Thyroid gland (tissue), 4 donors: ENCODE results near the gene SMNDC1.

Source experiments
- CTCF ChIP-seq, 6 experiments: fragments of 200-600 bp in 3 of 6; fragments of 450-650 bp in 3 of 6; sonication (generic) in 3 of 6; IDR thresholded peaks; one replicate each; pipeline ENCODE4 v1.5.1; 2016 to 2019; ENCODE audit warnings: antibody characterized with exemption in 6 of 6, mild to moderate bottlenecking in 2 of 6, inconsistent platforms in 1 of 6, moderate library complexity in 1 of 6
- POLR2A ChIP-seq, 2 donors: fragments of 450-650 bp; IDR thresholded peaks; one replicate each; pipeline ENCODE4 v1.6.1; 2017; ENCODE audit warnings: antibody characterized with exemption in 2 of 2, mild to moderate bottlenecking in 2 of 2, moderate library complexity in 1 of 2

DNA sequence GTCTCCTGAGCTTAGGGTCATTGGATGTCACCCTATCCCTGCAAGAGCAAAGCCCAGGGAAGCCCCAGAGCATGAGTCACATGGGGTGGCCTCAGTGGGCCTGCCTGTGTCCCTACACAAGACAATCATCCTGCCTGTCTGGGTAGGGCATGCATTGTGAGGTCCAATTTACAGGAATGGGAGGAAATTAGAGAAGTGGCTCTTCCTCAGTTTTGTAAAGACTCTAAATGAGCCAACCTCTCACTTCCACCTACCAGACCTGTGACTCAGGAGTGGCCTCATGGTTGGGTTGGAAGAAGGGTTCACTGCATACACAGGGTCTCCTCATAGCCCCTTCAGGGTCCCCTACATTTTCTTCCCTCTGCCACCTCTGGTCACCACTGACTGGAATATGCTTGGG is 43.6 kb upstream of the SMNDC1 start:
- TF ChIP-seq CTCF (IDR thresholded peaks at IDR 0.05), result no peak
- no peak for TF ChIP-seq POLR2A (IDR thresholded peaks at IDR 0.05)
